ENCODE data around the gene PCGF3.
"Not testable (repeated sequence)": the region's sequence is repeated elsewhere in the genome, so short reads cannot be mapped to it uniquely, and the experiment has no call there.

Gene PCGF3

DNA sequence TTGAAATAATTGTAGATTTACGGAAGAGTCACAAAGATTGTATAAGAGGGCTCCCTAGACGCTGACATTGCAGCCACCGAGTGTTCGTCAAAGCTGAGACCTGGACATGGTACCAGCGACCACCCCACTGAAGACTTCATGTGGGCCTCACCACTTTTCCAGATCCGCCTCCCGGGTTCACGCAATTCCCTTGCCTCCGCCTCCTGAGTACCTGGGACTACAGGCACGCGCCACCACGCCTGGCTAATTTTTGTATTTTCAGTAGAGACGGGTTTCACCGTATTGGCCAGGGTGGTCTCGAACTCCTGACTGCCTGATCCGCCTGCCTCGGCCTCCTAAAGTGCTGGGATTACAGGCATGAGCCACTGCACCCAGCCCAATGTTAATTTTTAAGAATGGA lies 90.6 kb downstream of the PCGF3 start:
- TF ChIP-seq, protein P1, sequence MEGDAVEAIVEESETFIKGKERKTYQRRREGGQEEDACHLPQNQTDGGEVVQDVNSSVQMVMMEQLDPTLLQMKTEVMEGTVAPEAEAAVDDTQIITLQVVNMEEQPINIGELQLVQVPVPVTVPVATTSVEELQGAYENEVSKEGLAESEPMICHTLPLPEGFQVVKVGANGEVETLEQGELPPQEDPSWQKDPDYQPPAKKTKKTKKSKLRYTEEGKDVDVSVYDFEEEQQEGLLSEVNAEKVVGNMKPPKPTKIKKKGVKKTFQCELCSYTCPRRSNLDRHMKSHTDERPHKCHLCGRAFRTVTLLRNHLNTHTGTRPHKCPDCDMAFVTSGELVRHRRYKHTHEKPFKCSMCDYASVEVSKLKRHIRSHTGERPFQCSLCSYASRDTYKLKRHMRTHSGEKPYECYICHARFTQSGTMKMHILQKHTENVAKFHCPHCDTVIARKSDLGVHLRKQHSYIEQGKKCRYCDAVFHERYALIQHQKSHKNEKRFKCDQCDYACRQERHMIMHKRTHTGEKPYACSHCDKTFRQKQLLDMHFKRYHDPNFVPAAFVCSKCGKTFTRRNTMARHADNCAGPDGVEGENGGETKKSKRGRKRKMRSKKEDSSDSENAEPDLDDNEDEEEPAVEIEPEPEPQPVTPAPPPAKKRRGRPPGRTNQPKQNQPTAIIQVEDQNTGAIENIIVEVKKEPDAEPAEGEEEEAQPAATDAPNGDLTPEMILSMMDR (IDR thresholded peaks at IDR 0.05), result no peak
- Mint-ChIP-seq H3K27me3 (ENCODE audit: low read depth, poor library complexity) (peaks cover 75% of the 10 kb centered on the region), H3K36me3 (ENCODE audit: low read depth) (no peaks in the 10 kb centered on the region), H3K27ac (no peak overlapping the region), H3K4me3 (no peak overlapping the region), H3K9me3 (no peaks in the 10 kb centered on the region), H3K4me1 (peaks cover 19% of the 10 kb centered on the region)
- DNase-seq, result no peak

DNA sequence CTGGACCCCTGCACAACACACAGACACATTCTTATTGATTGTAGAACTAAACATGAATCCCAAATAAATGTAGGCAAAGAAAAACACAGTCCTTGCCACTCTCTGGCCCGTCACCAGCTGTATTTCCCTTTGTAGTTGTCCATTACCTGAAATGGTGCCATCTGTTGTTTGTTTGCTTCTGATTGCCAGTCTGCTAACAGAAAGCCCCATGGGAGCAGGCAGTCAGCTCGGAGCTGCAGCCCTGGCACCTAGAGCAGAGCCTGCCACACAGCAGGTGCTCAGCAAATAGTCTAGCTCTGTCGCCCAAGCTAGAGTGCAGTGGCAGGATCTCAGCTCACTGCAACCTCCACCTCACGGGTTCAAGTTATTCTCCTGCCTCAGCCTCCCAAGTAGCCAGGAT lies 91.4 kb downstream of the PCGF3 start:
- TF ChIP-seq, protein P1 (IDR thresholded peaks at IDR 0.05), result no peak
- Mint-ChIP-seq H3K36me3 (ENCODE audit: low read depth) (no peaks in the 10 kb centered on the region), H3K4me1 (peaks cover 19% of the 10 kb centered on the region), H3K9me3 (peaks cover 7% of the 10 kb centered on the region), H3K27ac (no peak overlapping the region), H3K27me3 (ENCODE audit: low read depth, poor library complexity) (peaks cover 81% of the 10 kb centered on the region), H3K4me3 (no peak overlapping the region)
- DNase-seq, result no peak

DNA sequence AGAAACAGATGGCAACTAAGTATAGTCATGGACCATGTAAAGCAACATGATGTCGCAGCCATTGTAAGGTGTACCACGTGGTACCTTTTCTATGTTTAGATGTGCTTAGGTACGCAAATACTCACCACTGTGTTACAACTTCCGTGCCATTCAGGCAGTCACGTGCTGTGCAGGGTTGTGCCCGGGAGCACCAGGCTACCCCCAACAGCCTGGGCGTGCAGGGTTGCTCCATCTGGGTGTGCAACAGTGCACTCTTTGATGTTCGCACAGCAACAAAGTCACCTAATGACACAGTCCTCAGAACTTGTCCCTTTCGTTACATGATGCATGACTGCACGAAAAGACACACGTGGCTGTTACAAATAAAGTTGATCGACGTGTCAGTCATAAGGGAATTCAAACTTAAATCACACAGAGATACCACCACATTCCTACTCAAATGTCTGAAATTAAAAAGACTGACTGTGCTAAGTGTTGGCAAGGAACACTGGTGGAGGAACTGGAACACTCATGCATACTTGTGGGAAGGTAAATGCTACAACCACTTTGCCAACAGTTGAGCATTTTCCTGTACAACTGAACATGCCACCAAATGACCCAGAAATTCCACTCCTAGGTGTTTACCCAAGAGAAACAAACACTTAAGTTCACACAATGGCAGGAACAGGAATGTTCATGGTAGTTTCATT lies 95.9 kb downstream of the PCGF3 start:
- TF ChIP-seq, protein P1 (IDR thresholded peaks at IDR 0.05), result no peak
- DNase-seq, result no peak

DNA sequence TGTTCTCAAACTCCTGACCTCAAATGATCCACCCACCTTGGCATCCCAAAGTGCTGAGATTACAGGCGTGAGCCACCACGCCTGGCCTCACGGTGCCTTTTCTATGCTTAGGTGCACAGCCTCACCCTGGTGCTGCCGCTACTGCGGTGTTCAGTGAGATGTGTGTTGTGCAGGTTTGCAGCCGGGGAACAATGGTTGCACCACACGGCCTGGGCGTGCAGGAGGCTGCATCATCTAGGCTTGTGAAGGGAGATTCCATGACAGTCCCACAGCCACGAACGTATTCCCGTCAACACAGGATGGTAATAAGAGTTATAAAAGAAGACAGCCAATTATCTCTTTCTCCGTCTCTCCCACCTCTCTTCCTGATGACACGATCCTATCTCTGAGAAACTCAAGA lies 98.3 kb downstream of the PCGF3 start:
- no peak overlapping the region for H3K4me3 Mint-ChIP-seq
- TF ChIP-seq, protein P1 (IDR thresholded peaks at IDR 0.05), result no peak
- no peaks in the 10 kb centered on the region for H3K36me3 Mint-ChIP-seq (ENCODE audit: low read depth)
- H3K27ac Mint-ChIP-seq, result no peak overlapping the region
- H3K4me1 Mint-ChIP-seq, result no peaks in the 10 kb centered on the region
- no peak for DNase-seq
- peaks cover 32% of the 10 kb centered on the region for H3K9me3 Mint-ChIP-seq
- H3K27me3 Mint-ChIP-seq (ENCODE audit: low read depth, poor library complexity), result peaks cover 42% of the 10 kb centered on the region

More for the DNA sequence above, 95.9 kb downstream of the PCGF3 start:
- Mint-ChIP-seq H3K36me3 (ENCODE audit: low read depth) (no peaks in the 10 kb centered on the region), H3K27me3 (ENCODE audit: low read depth, poor library complexity) (peaks cover 59% of the 10 kb centered on the region), H3K27ac (no peak overlapping the region), H3K4me3 (no peak overlapping the region), H3K4me1 (no peaks in the 10 kb centered on the region), H3K9me3 (peaks cover 32% of the 10 kb centered on the region)

DNA sequence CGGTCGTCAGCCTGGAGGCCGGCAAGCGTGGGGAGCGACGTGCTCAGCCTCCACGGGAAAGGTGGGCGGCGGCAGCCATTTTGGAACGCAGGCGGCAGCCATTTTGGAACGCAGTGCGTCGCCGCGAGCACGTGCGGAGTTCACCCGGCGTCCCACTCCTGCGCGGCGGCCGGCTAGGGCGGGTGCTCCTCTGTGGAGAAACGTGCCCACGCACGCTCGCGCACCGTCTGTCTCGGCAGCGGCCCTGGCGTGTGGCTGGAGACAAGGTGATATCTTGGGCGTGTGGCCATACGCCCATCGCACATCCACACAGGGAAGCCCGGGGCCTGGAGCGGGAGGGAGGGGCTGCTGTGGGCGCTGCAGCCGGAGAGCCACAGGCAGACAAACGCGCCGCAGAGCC lies 99.2 kb downstream of the PCGF3 start:
- TF ChIP-seq, protein P1 (IDR thresholded peaks at IDR 0.05), result no peak
- H3K4me3 Mint-ChIP-seq, result no peak overlapping the region
- H3K9me3 Mint-ChIP-seq, result peaks cover 32% of the 10 kb centered on the region

DNA sequence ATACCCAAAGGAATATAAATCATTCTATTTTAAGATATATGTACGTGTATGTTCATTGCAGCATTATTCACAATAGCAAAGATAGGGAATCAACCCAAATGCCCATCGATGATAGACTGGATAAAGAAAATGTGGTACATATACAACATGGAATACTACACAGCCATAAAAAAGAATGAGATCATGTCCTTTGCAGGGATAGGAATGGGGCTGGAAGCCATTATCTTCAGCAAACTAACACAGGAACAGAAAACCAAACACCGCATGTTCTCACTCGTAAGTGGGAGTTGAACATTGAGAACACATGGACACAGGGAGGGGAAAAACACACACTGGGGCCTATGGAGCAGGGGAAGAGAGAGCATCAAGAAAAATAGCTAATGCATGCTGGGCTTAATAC lies 101.3 kb downstream of the PCGF3 start:
- not testable (repeated sequence) for H3K4me3 Mint-ChIP-seq; H3K36me3 Mint-ChIP-seq (ENCODE audit: low read depth); H3K4me1 Mint-ChIP-seq; DNase-seq; H3K27ac Mint-ChIP-seq
- peaks cover 31% of the 10 kb centered on the region for H3K9me3 Mint-ChIP-seq
- H3K27me3 Mint-ChIP-seq (ENCODE audit: low read depth, poor library complexity), result peaks cover 40% of the 10 kb centered on the region

More for the DNA sequence above, 99.2 kb downstream of the PCGF3 start:
- no peak for DNase-seq
- Mint-ChIP-seq H3K4me1 (no peaks in the 10 kb centered on the region), H3K27me3 (ENCODE audit: low read depth, poor library complexity) (peaks cover 36% of the 10 kb centered on the region), H3K36me3 (ENCODE audit: low read depth) (no peaks in the 10 kb centered on the region), H3K27ac (no peak overlapping the region)

All from nephron progenitor cell (in vitro differentiated cells).